ENCODE data around the gene ATP6V0D1.

ATP6V0D1 gene

DNA sequence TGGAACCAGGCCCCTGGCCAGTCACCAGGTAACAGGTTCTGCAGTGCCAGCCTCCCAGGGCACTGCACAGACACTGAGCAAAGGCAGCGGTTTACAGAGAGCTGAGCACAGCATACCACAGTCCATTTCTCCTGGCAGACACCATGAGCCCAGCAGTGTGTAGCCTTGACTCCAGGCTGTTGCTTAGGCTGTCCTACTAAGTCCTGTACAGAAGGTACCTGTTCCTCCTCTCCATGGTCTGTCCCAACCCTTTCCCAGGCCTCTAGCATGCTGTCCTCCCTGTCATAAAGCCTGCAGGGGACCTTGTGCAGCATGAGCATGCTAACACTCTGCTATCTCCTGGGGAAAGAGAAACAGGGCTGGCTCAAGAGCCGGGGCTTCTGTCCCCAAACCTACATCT is 20.0 kb downstream of the ATP6V0D1 start:
- no peak for DNase-seq

DNA sequence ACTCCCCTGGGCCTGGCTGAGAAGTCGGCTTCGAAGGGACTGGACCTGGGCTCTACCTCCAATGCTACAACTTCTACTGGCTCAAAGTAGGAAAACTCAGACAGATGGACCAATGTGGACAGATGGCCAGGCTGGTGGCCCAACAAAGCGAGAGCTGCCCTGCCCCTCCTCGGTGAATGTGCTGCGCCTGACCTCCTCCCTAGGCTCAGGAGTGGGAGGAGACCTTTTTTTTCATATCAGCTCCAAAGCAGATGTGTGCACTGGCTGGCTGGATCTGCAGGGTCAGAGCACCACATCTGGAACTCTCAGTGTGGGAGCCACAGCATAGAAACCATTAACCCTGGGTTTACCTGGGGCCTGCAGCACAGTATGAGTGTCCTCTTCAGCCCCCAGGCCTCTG is 20.8 kb downstream of the ATP6V0D1 start:
- DNase-seq, result no peak

DNA sequence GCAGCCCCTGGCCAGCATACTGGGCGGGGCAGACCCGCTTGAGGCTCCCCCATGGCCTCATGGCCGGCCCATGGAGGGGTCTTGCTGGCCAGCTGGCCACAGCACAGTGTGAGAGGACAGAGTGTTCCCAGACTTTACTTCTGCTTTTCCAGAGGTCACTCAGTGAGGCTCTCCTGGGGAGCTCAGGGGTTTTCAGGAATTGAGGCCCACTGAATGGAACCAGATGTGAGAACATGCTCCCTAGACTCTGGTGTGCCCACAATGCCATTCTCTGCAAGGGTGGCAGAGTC is 21.2 kb downstream of the ATP6V0D1 start:
- DNase-seq, result no peak

DNA sequence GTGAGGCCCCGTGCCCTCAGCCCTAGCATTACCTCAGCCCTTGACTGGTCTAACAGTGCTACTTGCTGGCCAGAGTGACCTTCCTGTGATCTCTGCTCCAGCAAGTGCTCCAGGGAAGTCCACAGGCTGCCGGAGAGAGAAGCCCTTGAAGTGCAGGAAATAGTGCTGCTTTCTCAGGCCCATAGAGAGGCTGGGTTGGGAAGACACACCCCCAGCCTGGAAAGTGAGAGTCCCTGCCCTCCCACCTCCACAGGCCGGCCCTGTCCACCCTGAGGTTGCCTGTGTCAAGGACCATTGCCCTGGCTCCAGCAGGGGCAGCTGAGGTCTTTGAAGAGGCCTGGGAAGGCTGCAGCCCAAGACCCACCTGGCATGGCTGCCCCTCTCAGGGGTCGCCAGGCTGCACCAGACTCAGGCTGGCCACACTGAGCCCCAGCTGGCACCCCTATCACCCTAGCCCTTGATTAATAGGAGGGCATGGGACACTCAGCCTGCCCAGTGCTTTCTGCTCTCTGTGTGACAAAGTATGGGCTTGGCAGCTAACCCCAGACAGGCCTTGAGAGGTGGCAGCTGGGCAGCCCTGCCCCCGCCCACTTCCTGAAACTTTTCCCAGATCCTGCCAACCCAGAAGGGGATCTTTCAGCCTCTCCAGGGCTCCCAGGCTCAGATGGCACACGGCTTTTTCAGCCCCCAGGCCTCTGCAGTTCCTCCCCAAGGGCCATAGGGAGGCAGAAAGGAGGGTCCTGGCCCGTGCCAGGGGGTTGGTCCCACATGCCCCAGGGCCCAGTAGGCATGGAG is 21.7 kb downstream of the ATP6V0D1 start:
- DNase-seq, result peak; percentile 20

DNA sequence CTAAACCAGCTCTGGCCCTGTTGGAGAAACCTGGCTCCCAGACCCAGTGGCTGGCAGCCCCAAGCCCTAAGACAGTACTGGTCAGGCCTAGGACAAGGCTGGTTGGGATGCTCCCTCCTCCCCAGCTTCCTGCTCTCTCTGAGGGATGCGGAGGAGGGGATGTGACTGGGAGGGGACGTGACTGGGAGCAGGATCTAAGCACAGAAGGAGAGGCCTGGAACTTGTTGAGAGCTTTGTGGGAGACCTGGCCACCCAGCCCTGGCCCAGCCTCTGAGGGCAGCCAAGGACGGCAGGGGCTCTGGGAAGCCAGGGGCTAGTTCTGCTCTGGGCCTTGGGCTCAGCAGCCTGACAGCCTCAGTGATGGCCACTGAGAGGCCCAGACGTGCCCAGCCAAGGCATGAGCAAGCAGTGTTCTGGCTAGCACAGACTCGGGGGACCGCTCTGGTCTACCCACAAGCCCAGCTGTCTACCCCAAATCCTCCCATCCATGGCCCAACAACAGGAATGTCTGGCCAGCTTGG is 22.8 kb downstream of the ATP6V0D1 start:
- no peak for DNase-seq

DNA sequence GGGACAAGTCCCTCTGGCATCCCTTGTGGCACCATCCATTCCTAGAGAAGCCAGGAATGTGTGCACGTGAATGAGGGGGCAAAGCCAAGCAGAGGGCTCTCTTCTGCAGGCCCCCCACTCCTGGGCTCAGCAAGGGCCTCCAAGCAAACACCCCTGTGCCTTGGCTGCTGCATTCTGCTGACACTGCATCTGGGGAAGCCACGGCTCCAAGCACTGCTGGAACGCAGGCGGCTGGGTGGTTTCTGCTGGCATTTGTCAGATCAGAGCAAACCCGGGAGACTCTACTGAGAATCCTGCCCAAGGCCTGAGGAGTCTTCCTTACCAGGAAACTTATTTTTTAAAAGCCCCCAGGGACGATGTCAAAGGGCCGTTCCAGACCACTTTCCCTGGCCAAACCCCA is 23.3 kb downstream of the ATP6V0D1 start:
- DNase-seq, result no peak

DNA sequence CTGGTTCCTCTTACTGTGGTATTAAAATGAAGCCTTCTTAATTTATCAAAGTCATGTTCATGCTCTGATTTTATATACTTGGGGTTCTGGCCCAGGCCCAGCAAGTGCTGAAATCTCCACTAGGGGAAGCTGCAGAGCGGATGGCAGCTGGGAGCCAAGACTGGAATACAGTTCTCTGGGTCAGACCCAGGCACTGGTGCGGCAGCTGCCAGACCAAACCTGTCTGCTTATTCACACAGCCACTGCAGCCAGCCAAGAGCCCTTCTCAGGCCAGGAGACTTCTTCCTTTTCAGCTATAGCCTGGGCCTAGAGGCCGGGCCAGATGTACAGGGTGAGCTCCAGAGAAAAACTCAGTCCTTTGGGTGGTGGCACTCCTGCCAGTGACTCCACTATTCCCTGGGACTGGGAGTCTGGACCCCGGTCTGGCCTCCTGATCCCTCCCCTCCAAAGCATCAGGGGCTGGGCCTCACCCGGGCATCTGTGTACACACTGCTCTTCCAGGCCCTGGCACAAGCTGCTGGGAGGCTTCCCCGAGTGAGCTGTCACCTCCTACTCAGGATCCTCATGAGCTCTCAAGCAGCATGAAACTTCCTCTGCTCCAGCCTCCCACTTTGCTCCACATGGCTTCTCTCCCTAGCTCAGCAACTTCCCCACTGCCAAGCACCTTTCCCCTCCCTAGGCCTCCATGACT is 24.4 kb downstream of the ATP6V0D1 start:
- no peak for DNase-seq

DNA sequence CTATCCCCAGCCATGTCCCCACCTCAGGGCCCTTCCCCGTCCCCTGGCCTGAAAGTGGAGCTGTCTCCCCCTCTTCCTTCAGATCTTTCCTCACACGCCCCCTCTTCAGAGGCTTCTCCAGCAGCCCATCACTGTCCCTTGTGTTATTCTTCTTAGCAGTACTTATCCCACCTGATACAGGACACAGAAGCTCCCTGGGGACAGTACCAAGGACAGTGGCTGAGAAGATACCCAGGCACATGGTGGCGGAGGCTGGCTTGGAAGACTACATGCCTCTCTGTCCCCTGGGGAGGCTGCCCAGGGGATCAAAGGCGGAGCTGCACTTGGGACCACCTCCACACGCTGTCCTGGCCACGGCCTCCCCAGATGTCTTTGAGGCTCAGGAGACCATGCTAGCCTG is 26.1 kb downstream of the ATP6V0D1 start:
- DNase-seq, result no peak

DNA sequence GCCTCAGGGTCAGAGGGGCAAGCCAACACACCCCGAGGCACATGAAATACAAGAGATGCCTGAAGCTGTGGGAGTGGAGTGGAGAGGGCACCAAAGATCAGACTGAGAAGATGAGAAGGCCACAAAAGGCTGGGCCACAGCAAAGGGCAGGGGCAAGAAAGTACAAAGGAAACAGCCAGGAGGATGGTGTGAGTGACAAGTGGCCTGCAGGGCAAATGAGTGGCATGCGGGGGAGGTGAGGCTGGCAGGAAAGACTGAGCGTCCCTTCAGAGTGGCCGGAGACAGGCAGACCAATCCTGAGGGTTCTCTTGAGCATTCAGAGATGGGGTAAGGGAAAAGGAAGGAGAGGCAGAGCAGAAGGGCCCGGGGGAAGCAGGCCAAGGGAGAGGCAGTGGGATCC is 26.9 kb downstream of the ATP6V0D1 start:
- no peak for DNase-seq

DNA sequence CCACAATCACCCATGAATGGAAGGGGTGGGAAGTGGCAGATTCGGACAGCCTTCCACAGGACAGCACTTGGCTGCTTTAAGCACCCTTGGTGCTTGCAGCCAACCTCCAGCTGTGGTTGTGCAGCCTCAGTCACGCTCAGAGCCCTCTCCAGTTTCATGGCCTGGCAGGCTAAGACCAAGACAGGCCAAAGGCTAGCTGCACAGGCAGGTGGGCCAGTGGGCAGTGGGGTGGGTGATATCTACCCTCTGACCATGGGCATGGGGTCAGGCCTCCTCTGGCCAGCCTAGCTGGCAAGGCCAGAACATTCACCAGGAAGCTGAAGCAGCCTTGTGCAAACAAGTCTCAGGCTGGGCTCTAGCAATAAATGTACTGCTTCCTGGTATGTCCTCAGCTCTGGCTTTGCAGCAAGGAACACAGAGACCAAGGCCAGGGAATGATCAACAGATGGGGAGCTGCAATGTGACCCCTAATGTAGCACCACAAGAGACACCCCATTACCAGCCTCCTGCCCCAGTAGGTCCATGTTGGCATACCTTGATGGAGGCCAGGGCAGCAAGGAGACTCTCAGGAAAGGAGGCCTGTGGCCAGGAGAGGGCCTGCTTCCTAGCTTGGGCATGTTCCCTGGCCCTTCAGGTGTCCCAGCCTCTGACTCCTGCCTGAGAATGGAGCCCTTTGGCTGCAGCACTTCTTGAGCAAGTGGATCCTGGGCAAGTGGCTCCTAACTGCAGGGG is 29.1 kb downstream of the ATP6V0D1 start:
- DNase-seq, result peak; percentile 50

DNA sequence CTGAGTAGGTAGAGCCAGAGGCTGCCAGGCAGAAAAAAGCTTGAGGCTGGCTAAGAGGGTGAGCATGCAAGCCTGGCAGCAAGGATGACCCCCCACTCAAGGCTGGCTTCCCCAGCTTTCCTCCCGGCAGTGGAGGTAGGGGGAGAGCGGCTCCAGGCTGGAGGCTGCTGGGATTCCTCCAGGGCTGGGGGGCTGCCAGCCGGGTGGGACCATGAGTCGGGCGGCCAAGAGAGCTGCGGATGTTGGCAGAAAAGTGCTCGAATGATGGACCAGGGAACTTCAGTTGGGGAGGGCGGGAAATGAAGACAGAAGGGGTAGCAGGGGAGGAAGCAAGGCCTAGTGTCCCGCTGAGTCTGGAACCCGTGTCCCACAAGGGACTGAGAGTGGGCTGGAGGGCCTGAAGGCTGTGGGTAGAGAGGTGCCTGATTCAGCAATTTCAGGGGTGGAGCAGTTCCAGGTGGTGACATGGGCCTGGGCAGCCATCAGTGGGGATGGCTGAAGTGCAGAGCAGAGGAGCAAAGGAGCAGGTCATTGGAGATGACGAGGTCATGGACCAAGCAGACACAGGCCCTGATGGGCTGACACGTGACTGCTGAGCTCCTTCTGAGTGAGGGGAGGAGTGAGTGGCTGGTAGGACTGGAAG is 29.8 kb downstream of the ATP6V0D1 start:
- no peak for DNase-seq

DNA sequence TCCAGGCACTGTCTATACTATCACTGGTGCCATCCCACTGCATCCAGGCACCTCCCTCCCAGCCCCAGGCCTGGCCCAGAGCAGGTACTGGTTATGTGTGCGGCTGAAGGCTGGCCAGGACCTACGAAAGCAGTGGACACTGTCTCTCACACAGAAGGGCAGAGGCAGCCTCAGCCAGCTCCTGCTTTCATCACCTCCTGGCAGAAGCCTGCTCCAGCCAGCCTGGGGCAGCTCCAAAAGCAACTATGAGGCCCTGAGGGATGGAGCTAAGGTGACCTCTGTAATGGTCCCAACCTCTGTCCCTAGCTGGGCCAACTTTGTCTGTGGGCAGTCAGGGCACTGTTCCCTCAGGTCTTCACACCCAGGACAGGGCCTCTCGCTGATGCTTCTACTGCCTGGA is 31.2 kb downstream of the ATP6V0D1 start:
- DNase-seq, result no peak

DNA sequence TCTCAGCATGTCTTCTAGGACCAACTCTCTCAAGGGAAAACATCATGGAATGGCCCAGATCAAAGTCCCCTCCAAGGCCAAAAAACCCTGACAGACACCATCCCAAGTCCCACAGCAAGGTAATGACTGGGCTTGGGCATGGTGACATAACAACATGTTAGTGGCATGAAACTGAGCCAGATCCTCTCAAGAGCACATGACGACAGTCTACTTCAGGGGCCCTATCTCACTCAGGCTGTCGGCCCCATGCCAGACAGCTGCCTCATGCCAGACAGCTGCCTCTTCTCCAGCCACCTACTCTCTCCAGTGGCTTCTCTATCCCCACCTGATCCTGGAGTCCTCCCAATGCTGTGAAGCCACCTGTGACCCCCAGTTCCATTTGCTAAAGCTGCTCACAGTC is 31.6 kb downstream of the ATP6V0D1 start:
- DNase-seq, result no peak

DNA sequence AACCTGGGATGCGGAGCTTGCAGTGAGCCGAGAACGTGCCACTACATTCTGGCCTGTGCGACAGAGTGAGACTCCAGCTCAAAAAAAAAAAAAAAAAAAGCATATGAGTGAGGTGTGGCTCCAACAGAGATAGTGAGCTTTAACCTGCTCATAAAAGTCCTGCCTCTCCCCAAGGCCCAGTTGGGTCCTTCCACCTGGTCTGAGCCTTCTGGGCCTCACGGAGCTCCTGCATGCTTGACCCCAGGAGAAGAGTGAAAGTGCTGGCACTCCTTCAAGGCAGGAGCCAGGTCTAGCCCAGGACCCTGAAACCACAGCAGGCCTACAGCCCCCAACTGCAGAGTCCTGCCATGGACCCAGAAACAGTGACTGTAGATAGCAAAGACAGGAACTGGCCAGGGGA is 32.4 kb downstream of the ATP6V0D1 start:
- no peak for DNase-seq

DNA sequence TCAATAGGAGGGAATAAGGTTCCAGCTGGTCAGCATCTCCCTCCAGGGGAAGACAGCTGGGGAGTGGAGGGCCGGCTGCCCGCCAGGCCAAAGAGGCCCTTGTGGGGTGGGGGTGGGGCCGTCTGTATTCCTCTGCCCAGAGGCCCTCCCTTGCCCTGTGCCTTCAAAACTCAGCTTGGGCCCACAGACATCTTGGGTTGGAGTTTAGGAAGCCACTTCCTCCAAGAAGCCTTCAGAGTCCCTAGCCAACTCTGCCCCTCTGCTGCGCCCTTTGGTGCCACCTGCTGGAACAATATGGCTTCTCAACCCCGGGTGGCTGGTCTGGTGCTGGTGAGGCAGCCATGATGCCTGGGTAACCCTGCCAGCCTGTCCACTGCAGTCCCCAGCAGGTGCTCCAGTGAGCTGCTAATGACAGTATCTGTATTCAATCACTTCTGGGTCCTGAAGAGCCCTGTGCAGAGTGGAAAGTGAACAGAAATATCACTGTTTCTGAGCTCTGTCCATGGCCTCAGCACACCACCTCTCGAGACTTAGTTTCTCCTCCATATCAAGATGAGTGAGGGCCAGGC is 33.4 kb downstream of the ATP6V0D1 start:
- no peak for DNase-seq

DNA sequence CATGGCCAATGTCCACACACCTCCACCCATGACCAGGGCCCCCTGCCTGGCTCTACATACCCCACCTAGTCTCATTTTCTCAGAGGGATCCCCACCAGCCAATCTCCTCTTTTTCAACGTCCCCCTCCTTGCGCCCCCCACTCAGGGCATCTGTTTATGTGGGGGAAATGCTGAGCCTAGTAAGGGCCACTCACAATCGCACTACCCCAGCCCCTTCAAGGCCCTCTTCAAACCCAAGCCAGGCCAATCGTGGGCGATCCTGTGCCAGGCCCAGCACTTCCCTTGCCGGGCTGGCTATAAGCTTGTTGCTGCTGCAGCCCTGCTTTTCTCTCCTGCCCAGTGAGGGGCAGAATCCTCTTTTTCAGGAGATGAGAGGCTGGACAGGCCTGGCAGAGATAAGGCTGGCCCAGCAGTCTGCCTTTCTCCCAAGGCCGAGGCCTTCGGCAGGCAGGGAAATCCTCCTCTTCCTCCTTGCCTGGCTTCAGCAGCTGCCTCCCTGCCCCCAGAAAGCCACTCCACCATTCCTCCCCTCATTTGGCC is 33.9 kb downstream of the ATP6V0D1 start:
- no peak for DNase-seq

DNA sequence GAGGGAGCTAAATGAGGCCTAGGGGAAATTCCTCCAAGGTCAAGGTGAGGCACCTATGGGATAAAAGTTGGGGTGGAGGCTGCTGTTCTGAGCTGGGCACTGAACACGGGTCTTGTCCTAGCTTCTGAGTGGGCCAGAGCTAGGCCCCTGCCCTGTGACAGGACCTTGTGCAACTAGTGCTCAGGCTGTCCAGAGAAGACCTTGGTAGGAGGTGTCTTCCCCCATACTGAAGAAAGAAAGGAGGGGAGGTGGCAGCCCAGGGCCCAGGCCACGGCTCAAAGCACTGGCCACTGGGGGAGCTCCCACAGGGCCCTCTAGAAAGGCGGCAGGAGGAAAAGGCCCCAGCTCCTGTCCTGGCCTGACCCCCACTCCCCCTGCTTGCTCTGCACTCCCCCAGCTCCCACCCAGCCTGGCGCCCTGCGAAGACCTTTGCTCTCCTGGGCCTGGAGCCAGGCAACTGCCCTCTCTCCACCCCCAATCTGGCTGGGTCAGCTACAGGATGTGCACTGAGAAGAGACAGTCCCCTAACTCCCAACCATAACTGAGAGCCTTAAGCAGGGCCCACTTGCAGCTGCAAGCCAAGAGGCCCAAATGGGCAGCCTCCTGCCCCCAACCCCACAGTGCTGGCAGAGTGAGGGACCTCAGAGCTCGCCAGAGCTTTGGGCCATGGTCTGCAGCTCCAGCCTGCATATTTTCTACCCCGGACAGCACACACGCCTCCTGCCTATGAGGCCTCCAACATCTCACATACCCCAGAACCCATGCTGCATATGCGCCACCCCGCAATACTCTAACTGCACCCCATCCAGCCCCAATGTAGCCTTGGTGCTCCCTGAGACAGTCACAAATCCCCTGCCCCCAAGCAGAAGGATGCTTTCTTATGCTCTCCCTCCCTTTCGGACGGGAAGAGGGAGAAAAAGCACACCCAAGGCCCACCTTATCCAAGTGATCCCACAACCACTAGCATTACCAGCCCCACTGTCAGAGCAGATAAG is 34.7 kb downstream of the ATP6V0D1 start:
- no peak for DNase-seq

DNA sequence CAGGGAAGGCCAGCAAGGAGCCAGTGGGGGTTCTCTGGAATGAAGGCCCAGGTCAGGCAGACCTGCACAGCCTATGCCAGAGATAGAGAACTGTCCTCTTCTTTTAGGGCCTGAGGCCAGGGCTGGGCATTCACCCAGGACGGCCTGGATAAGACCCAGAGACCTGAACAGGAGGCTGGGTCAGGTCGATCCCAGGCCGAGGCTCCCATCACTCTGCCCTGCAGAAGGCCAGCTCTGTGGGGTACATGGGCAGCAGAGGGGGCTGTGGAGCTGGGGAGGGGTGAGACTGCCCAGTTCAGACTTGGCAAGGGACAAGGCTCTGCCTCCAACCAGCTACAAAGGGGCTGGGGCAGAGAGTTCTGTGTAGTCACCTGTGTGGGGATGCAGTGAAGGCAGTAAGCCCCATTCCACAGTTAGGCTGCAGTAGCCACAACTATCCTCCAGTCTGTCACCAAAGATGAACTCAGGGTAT is 35.5 kb downstream of the ATP6V0D1 start:
- DNase-seq, result no peak

DNA sequence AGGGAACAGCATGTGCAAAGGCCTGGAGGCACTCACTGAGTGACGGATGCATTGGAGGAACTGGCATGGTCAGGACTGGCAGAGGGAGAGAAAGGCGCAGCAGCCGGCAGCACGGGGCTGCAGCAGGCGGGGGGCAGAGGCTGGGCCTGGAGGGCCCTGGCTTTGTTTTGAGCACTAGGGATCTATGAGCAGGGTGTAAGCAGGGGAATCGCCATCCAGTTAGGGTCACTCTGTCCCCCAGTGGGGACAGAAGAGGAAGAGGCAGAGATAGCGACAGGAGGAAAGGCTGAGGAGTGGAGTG is 35.9 kb downstream of the ATP6V0D1 start:
- DNase-seq, result no peak

DNA sequence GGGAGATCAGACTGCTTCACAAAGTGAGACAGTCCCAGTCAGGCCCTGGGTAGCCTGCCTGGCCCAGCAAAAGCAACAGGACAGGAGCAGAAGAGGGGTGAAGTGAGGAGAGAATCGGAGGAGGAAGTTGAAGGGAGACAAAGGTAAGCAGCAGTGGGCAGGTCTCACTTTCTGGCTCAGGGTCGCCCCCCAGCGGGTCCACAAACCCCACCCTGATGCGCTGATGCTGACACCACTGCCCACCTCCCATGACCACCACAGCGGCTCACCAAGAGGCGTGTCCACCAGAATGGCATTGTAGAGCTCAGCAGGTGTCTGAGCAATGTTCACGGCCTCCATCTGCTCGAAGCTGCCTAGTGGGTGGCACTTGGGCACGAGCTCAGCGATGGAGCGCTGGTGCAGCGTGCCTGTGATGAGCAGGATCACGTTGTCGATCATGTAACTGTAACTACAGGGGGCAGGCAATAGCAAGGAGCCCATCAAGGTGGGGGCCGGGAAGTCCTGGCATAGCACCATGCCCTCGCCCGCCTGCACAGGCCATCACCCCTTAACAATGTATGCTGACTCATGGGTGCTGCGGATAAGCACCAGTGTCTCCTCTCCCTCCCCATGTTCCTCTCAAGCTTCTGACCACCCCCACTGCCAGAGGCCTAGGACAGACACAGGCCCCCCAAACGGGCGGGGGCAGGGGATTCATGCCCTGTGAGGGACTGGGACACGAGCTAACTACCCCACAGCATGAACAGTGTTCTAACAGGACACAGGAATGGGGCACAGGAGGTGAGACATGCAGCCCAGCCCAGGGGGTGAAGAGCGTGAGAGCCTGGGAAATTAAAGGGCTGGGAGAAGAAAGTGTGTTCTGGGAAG is 36.5 kb downstream of the ATP6V0D1 start:
- DNase-seq, result no peak

DNA sequence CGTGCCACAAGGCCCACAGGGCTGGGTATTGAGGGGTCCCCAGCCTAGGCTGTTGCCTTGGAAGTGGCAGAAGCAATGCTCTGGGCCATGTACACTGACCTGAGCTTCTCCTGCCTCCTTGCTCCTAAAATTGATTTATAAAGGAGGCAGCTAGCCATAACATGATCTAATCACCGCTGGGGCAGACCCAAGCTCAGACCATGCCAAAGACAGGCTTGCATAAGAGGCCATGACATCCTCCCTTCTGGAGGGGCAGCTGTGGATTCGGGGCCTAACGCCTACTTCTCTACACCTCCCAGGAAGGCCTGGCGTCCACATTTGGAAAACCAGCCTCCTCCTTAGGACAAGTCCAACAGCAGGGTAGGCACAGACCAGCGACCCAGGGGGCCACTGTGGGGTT is 37.7 kb downstream of the ATP6V0D1 start:
- DNase-seq, result no peak

All from DMS153 (cell line).